Esophagus (tissue), 2 donors: ENCODE measurements around the gene CHST11. TPM values are rescaled to one million over a fixed set of nuclear protein-coding genes. Genes with fewer than 3 reads are reported as not detected.

Experiments used
- H3K27ac ChIP-seq, 2 donors: one replicate each; pipeline ENCODE4 v1.5.1; 2013; ENCODE audit warnings: low read depth in 2 of 2, mild to moderate bottlenecking in 2 of 2, inconsistent platforms in 1 of 2, low read length in 1 of 2, moderate library complexity in 1 of 2
- H3K27me3 ChIP-seq, 2 donors: one replicate each; pipeline ENCODE4 v1.6.1; 2013; ENCODE audit warnings: low read length in 2 of 2, control low read depth in 1 of 2, mild to moderate bottlenecking in 1 of 2; ENCODE audit not compliant: insufficient read depth in 2 of 2, control insufficient read depth in 1 of 2
- H3K36me3 ChIP-seq, 2 donors: one replicate each; pipeline ENCODE4 v1.6.1; 2013; ENCODE audit warnings: low read length in 1 of 2; ENCODE audit not compliant: control insufficient read depth in 2 of 2, insufficient read depth in 2 of 2
- H3K4me1 ChIP-seq, 2 donors: one replicate each; pipeline ENCODE4 v1.6.1; 2013; ENCODE audit warnings: low read length in 1 of 2; ENCODE audit not compliant: control insufficient read depth in 2 of 2, insufficient read depth in 2 of 2
- H3K4me3 ChIP-seq, 2 donors: one replicate each; pipeline ENCODE4 v1.5.1; 2013; ENCODE audit warnings: low read length in 2 of 2, mild to moderate bottlenecking in 2 of 2, low read depth in 1 of 2, moderate library complexity in 1 of 2
- H3K9me3 ChIP-seq, 2 donors: one replicate each; pipeline ENCODE4 v1.6.1; 2013; ENCODE audit warnings: mild to moderate bottlenecking in 2 of 2, low read depth in 1 of 2, low read length in 1 of 2, moderate library complexity in 1 of 2; ENCODE audit not compliant: control insufficient read depth in 2 of 2, insufficient read depth in 1 of 2
- WGBS, 2 donors: extraction: QIAGEN DNeasy Blood & Tissue Kit; methylation state at CpG; one replicate each; pipeline ENCODE4 v1.1.7; 2013; 5-methylcytosine and 5-hydroxymethylcytosine counted together
- polyA plus RNA-seq, 2 donors: library from polyadenylated mRNA; stranded (reverse); fragments of 200-250 nt; gene quantifications; one replicate each; pipeline ENCODE4 v1.2.3, GENCODE V29; 2013
- donor health status: healthy with polysubstance abuse.
- donor health status: Bipolar disorder and iron deficiency.

CHST11 gene
- 1 to 10 TPM in 1 of 2 donors, under 1 TPM in 1; 0.53 to 1.4 TPM for polyA plus RNA-seq

DNA sequence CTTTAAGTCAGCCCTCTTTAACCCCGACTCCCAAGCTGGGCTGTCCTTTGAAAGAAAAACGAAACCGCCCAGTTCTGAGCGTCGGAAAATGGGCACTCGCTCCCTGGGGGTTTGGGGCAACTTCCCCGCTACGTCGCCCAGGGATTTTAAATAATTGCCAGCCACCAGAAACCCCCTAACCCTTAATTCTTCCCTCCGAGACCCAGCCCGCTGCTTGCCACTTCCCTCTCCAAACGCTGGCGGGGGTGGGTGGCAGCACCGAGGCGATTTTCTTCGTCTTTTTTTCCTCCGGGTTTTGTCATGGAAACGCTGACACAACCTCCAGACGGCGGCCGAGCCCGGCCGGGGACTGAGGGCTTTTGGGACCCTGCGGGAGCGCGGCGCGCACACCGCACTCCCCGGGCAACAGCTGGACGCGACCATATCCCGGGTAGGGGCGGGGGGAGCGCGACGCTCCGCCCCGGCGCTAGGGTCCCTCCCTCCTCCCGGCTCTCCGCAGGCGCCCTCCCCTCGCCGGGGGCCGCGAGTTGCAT lies at the start of gene CHST11:
CHST11 (plus strand) TSS at position 532 of the 533 bp plus-strand sequence.
- no peaks in the 10 kb centered on the region for H3K27me3 ChIP-seq
- WGBS, 2 donors, result 0% methylated on average over 47 of the region's 47 CpGs
- peak within 1 kb of the TSS; percentile 75 to 79 for H3K27ac ChIP-seq
- H3K9me3 ChIP-seq, result no peaks in the 10 kb centered on the region
- no peaks in the 10 kb centered on the region for H3K36me3 ChIP-seq
- H3K4me3 ChIP-seq, result peak within 1 kb of the TSS; percentile 68 to 82
- H3K4me1 ChIP-seq, result peaks cover 0 to 4% of the 10 kb centered on the region in 2 donors

DNA sequence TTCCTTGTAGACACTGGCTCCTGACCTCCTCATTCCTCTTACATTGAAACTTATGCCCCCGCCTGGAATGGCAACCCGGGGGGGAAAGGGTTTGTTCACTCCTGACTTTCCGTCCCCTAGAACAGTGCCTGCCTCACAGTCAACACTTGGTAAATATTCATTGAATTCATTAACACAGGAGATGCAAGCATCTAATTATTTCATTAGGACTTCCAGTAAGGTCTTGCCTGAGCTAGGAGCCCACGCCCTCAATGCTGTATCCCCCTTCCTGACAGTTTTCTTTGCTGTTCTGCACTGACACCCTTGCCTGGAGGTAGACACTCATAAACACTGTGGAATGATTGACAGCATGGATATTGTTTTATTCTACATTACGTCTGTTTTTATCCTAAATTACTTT lies 49.3 kb upstream of the CHST11 start:
- no peaks in the 10 kb centered on the region for H3K27me3 ChIP-seq
- no peaks in the 10 kb centered on the region for H3K4me1 ChIP-seq
- H3K27ac ChIP-seq, result no peak overlapping the region
- no peaks in the 10 kb centered on the region for H3K36me3 ChIP-seq
- H3K4me3 ChIP-seq, result no peak overlapping the region
- 89 to 90% methylated on average over 5 of the region's 5 CpGs for WGBS, 2 donors
- no peaks in the 10 kb centered on the region for H3K9me3 ChIP-seq

- no peak overlapping the region for H3K4me3 ChIP-seq
- H3K27me3 ChIP-seq, result no peaks in the 10 kb centered on the region
- no peaks in the 10 kb centered on the region for H3K36me3 ChIP-seq
- WGBS, 2 donors, result 36 to 86% methylated on average over 4 of the region's 4 CpGs
- no peaks in the 10 kb centered on the region for H3K4me1 ChIP-seq
- H3K27ac ChIP-seq, result no peak overlapping the region
- H3K9me3 ChIP-seq, result no peaks in the 10 kb centered on the region
Measured at GRCh38 chr12:104407922-104408321, 48.8 kb upstream of the CHST11 start.

DNA sequence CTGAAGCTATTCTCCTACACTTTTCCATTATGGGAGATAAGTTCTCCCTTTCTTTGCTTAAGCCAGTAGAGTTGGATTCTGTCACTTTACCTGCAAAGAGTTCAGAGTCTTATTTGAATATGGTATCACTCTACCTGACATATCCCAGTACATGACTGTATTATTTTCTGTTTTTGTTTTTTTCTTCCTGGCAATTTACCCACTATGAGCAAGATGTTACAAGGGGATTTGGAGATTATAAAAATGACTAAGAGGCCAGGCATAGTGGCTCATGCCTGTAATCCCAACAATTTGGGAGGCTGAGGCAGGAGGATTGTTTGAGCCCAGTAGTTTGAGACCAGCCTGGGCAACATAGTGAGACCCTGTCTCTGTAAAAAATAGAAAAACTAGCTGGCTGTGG lies 46.4 kb upstream of the CHST11 start:
- Histone ChIP-seq H3K4me3 (no peak overlapping the region), H3K27me3 (no peaks in the 10 kb centered on the region), H3K27ac (no peak overlapping the region), H3K9me3 (no peaks in the 10 kb centered on the region), H3K4me1 (no peaks in the 10 kb centered on the region), H3K36me3 (no peaks in the 10 kb centered on the region)

DNA sequence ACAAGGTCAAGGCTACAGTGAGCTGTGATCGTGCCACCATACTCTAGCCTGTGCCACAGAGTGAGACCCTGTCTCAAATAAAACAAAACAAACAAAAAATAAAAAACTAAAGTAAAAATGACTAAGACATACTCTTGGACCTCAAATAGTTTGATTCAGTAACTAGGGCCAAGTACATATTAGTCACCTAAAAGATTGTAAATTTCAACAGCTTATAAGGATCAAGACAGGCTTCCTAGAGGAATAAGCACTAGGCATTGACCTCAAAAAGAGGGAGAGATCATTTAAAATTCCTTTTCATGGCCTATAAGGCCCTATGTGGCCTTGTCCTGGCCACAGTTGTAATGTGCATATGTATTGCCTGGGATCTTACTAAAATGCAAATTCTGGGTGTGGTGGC lies 46.0 kb upstream of the CHST11 start:
- Histone ChIP-seq H3K36me3 (no peaks in the 10 kb centered on the region), H3K4me3 (no peak overlapping the region), H3K27ac (no peak overlapping the region), H3K9me3 (no peaks in the 10 kb centered on the region), H3K4me1 (no peaks in the 10 kb centered on the region), H3K27me3 (no peaks in the 10 kb centered on the region)
- 96 to 100% methylated on average over 1 of the region's 1 CpG for WGBS, 2 donors

- H3K4me3 ChIP-seq, result no peak overlapping the region
- no peaks in the 10 kb centered on the region for H3K9me3 ChIP-seq
- H3K4me1 ChIP-seq, result no peaks in the 10 kb centered on the region
- no peak overlapping the region for H3K27ac ChIP-seq
- no peaks in the 10 kb centered on the region for H3K27me3 ChIP-seq
- H3K36me3 ChIP-seq, result no peaks in the 10 kb centered on the region
- 82 to 83% methylated on average over 16 of the region's 16 CpGs for WGBS, 2 donors
Measured at GRCh38 chr12:104411826-104412641, 44.7 kb upstream of the CHST11 start.

- Histone ChIP-seq H3K9me3 (no peaks in the 10 kb centered on the region), H3K27ac (no peak overlapping the region), H3K27me3 (no peaks in the 10 kb centered on the region), H3K4me1 (no peaks in the 10 kb centered on the region), H3K4me3 (no peak overlapping the region), H3K36me3 (no peaks in the 10 kb centered on the region)
- WGBS, 2 donors, result 76 to 82% methylated on average over 8 of the region's 8 CpGs
Measured at GRCh38 chr12:104412681-104413080, 44.1 kb upstream of the CHST11 start.

DNA sequence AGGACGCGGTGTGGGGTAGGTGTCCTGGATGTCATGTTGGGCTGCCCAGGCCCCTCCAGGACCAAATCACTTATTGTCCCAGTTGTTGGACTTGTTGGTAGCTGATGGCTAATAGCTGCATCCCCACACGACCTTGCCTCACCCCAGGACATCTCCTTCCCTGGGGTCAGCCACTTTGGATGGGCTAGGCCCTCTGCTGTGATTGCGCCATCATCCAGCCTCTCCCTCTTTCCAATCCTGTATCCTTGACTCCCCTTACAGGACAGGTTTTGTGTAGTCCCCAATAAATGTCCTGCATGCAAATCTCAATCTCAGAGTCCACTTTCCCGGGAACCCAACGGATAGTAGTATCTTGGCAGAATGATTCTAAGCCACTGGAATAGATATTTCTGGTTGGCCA lies 43.4 kb upstream of the CHST11 start:
- no peak overlapping the region for H3K4me3 ChIP-seq
- WGBS, 2 donors, result 86 to 89% methylated on average over 6 of the region's 6 CpGs
- H3K4me1 ChIP-seq, result no peaks in the 10 kb centered on the region
- H3K9me3 ChIP-seq, result no peaks in the 10 kb centered on the region
- H3K36me3 ChIP-seq, result no peaks in the 10 kb centered on the region
- H3K27me3 ChIP-seq, result no peaks in the 10 kb centered on the region
- no peak overlapping the region for H3K27ac ChIP-seq

GRCh38 chr12:104414581-104415341 lies 42.0 kb upstream of the CHST11 start:
- H3K4me3 ChIP-seq, result no peak overlapping the region
- no peaks in the 10 kb centered on the region for H3K4me1 ChIP-seq
- WGBS, 2 donors, result 42 to 55% methylated on average over 6 of the region's 6 CpGs
- no peaks in the 10 kb centered on the region for H3K27me3 ChIP-seq
- H3K36me3 ChIP-seq, result no peaks in the 10 kb centered on the region
- no peak overlapping the region for H3K27ac ChIP-seq
- H3K9me3 ChIP-seq, result no peaks in the 10 kb centered on the region
